ENCODE measurements around the gene EIF6.

DNA sequence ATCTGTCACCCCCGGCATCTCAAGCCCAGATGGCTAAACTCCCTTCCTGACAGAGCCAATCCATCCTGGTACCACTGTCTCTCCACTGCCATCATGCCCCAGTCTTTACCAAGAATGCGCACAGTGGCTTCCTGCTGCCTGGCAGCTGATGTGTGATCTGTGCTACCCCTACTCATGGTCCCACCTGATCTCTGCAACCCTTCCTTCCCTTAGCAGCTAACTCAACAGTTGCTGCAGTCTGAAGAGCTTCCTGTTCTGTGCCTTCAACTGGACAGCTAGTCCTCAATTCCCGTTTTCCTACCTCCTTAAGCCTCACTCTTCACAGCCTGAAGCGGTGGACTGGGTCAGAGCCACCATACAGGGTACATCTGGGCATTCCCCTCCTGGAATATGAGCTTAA, 15.2 kb upstream of the EIF6 start:
- no peak for TF ChIP-seq ZNF138 (tag by site-specific recombination; IDR thresholded peaks at IDR 0.05; ENCODE audit: borderline replicate concordance)
- no peak for TF ChIP-seq ZBTB49 (tag by site-specific recombination; IDR thresholded peaks at IDR 0.05; ENCODE audit: low read depth)
- TF ChIP-seq ZNF677 (tag by site-specific recombination; IDR thresholded peaks at IDR 0.05) = no peak
- no peak for TF ChIP-seq MEIS1 (CRISPR knock-in tag; IDR thresholded peaks at IDR 0.05; ENCODE audit: borderline replicate concordance)
- TF ChIP-seq, protein P1, sequence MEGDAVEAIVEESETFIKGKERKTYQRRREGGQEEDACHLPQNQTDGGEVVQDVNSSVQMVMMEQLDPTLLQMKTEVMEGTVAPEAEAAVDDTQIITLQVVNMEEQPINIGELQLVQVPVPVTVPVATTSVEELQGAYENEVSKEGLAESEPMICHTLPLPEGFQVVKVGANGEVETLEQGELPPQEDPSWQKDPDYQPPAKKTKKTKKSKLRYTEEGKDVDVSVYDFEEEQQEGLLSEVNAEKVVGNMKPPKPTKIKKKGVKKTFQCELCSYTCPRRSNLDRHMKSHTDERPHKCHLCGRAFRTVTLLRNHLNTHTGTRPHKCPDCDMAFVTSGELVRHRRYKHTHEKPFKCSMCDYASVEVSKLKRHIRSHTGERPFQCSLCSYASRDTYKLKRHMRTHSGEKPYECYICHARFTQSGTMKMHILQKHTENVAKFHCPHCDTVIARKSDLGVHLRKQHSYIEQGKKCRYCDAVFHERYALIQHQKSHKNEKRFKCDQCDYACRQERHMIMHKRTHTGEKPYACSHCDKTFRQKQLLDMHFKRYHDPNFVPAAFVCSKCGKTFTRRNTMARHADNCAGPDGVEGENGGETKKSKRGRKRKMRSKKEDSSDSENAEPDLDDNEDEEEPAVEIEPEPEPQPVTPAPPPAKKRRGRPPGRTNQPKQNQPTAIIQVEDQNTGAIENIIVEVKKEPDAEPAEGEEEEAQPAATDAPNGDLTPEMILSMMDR (tag by site-specific recombination; IDR thresholded peaks at IDR 0.05) = no peak
- no peak for TF ChIP-seq ZNF23 (tag by site-specific recombination; IDR thresholded peaks at IDR 0.05; ENCODE audit: borderline replicate concordance)
- no peak for TF ChIP-seq MYNN (tag by site-specific recombination; IDR thresholded peaks at IDR 0.05; ENCODE audit: borderline replicate concordance)
- no peak for TF ChIP-seq ZNF175 (tag by site-specific recombination; IDR thresholded peaks at IDR 0.05)

Data from HEK293 (cell line).